GM19468 (cell line): ENCODE data around the gene CYTH1.

Source experiments
- ATAC-seq: cut with Tn5 transposase; IDR thresholded peaks from one replicate; pipeline ENCODE4 v1.9.1; 2021; ENCODE audit warnings: mild to moderate bottlenecking, moderate library complexity, moderate number of reproducible peaks; ENCODE audit not compliant: unreplicated experiment; ENCODE audit errors: extremely low read depth

The CYTH1 gene, protein sequence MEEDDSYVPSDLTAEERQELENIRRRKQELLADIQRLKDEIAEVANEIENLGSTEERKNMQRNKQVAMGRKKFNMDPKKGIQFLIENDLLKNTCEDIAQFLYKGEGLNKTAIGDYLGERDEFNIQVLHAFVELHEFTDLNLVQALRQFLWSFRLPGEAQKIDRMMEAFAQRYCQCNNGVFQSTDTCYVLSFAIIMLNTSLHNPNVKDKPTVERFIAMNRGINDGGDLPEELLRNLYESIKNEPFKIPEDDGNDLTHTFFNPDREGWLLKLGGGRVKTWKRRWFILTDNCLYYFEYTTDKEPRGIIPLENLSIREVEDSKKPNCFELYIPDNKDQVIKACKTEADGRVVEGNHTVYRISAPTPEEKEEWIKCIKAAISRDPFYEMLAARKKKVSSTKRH

DNA sequence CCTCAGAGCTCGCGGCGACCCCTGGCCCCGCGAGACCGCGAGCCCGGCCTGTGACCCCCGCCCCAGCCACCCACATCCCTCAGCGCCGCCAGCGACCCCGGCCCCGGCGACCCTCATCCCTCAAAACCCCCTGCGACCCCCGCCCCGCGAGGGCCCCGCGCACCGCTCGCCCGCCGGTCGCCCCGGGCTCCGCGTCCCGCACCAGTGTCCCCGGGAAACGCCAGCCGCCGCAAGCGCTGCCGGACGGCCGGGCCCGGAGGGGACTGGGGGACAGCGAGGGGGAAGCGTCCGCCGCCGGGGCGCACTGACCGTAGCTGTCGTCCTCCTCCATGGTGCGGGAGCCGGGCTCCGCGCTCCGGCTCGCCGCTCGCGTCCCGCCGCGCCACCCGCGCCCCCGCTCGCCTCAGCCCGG lies at the start of gene CYTH1:
TSS of gene CYTH1 (minus strand) at position 381 of the 412 bp plus-strand sequence. CDS start at position 331, 50 bp downstream.
- ATAC-seq, result peak; percentile 2

DNA sequence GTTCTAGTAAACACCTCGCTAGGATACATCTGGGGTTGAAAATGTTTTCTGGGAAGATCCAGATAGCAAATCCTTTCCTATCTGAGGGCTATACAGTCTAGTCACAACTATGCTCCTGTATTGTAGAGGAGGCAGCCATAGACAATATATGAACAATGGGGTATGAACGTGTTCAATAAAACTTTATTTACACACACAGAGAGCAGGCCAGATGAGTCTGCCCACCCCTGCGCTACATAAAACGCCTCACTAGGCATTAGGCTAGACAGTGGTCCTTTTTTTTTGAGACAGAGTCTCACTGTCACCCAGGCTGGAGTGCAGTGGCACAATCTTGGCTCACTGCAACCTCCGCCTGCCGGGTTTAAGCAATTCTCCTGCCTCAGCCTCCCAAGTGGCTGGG lies 47.4 kb upstream of the CYTH1 start:
- ATAC-seq, result no peak

DNA sequence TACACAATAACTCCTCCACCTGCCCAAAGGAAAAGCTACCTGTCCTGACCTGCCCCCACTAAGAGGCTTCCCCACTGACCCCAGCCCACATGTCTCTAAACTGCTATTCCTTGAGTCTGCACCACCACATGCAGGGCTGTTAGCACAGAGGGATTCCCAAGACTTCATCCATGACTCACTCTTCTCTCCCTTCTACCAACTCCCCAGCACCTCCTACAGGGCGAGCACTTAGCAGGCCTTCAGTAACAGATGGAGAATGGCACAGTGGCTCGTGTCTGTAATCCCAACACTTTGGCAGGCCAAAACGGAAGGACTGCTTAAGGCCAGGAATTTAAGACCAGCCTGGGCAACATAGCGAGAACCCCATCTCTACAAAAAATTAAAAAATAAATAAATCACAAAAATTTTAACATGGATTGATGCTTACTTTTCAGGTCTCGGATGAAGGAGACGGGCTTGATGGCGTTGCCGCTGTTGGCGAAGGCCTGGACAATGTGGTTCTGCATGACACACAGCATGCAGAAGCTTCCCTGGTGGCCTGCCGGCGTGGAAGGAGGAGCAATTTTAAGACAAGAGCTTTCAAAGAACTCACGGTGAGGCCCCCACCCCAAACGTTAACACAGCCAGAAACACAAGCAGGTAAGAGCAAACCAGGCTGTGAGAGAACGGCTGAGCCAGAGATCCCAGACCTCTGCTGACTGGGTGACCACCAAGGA lies 46.6 kb upstream of the CYTH1 start:
- ATAC-seq, result no peak

DNA sequence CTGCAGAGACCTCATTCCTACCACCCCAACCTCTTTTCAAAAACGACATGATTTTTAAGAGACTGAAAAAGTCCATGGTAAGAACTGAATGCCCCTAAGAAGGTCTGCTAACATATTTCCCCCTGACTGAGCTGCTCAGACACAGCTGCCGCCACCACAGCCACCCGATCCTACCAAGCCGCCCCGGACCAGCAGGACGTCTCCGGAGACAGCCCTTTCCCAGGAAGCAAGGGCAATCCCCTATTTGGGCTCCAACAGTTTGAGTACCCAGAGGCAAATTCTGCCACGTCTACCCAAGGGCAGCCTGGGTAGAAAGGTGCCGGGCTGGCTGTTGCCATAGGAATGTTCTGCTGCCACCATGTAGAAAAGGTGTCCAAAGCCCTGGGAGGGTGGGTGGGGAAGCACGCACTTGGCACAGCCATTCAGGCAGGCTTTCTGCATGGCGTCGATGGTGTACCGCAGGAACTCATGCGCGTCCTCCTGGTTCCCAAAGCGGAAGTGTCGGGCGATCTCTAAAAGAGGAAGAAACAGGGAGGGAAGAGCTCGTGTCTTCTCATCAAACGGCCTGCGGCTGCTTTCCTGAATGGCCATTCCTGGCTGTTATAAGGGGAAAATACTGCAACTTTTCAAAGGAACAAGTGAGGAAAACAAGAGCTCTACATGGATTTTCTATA lies 44.9 kb upstream of the CYTH1 start:
- ATAC-seq, result no peak

DNA sequence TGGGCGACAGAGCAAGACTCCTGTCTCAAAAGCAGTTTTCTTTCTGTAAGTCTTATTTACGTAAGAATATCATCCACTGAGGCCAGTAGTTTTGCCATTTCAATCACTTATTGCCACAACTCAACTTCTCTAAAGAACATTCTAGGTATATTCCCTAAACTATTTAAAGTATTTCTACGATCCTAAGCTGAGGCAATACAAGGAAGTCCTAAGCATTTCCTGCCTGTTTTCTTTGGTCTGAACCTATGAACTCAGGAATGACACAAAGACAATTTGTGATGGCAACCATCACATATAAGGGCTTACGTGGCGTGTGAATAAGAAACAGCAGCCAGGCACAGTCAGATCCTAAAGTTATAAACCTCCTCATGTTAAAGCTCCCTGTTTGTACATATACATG lies 44.3 kb upstream of the CYTH1 start:
- no peak for ATAC-seq

DNA sequence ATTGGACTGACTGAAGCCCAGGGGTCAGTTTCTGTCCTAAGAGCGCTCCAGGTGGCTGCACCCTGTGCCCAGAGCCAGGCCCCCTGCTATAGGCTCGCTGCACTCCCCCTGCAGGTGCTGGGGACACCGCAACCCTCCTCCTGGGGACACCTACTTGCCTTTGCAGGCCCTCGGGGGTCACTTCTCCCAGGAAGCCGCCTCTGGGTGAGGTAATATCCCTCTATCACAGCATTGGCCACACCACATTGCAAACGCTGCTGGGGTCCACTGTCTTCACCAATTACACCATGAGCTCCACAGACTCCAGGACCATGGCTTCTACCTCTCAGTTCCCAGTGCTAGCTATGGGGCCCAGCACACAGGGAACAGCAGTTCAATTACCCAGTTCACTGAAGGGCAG lies 43.6 kb upstream of the CYTH1 start:
- no peak for ATAC-seq

DNA sequence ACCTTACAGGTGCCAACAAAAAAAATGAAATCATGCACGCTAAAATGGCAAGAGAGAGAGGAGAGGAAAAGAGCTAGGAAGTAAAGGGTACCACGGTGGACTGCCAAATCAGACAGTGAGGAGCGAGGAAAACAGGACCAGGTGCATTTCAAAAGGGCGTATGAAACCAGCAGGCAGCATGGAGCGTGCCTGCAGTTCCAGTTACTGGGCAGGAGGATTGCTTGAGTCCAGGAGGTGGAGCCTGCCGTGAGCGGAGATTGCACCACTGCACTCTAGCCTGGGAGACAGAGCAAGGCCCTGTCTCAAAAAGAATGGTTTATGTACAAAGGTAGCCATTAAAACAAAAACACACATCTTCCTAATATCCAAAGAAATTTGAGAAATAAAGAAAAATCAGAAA lies 42.2 kb upstream of the CYTH1 start:
- no peak for ATAC-seq

DNA sequence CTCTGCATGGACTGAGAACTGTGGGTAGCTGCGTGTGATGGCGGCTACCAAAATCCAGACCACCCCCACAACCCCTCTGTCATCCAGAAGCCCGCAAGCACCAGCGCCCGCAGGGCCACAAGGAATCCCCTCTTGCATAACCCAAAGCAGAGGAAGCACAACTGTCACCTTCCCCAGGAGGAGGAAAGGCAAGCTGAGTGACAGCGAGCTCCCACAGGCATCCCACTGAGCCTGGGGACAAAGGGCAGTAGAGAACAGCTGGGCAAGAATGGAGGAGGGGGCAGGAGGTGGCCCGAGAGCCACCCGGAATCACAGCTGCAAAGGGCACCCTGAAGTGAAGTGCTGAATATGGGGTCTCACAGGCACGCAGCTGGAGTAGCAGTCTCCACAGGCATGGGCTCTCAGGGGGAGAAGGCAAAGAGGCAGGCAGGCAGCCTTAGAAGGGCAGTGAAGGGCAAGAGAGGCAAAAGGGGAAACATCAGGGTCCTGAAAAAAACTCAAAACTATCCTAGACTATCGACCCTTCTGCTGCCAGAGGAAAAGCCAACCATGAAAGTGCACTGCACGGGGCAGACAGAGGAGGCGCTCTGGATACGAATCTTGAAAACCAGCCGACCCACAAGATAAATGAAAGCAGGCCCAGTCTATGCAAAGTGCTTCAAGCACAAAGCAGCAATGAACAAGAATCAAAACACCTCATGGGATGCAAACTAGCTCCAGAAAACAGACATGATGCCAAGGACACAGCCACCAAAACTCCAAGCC lies 41.4 kb upstream of the CYTH1 start:
- ATAC-seq, result no peak

DNA sequence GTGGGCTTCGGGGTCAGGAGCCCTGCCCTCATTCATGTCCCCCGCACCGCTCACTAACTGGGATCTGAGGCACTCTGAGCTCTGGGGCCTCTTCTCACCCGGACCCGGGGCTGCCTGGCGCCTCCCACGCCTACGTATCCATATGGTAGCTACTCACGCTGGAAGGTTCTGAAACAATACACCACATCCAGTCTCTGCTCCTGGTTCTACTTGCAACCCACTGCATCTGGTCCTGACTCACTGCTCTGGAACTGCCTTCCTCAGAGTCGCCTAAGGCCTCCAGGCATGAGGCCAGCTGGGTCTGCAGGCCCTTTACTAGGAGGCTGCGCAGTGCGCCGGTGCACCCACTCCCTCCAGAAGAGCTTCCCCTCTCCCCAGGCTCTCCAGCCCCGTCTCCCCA lies 40.5 kb upstream of the CYTH1 start:
- no peak for ATAC-seq

DNA sequence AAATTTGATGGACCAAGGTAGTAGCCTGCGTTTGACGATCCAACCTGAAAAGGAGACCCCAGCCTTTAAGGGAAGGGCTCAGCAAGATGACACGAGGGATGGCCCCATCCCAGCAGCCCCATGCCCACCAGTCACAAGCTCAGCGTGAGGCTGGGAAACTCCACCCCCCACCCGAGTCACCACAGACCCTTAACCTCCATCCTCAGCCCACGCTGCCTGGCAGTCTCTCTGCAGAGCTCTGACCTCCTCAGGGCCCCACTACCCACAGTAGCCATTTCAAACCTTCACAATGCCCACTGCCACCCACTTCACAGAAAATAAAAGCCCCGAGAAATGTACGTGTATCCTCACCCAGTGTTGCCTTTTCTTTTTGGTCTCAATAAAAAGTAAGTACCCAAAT lies 39.9 kb upstream of the CYTH1 start:
- no peak for ATAC-seq

DNA sequence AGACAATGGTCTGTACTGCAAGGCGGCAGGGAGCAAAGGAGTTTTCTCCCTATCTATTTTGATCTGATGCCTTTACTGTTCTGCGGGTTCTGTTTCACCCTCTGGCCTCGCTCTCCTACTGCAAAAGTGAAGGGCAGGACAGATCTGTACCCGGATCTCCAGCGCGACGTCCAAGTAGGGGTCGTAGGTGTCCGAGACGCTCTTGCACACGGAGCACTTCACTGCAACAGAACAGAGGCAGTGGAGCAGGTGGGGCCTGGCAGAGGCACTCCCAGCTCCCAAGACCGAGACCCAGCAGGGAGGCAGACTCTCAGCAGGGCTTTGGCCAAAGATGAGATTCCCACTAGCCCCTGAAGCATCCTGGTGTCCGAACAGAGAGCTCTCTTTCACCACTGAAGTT lies 38.8 kb upstream of the CYTH1 start:
- no peak for ATAC-seq

DNA sequence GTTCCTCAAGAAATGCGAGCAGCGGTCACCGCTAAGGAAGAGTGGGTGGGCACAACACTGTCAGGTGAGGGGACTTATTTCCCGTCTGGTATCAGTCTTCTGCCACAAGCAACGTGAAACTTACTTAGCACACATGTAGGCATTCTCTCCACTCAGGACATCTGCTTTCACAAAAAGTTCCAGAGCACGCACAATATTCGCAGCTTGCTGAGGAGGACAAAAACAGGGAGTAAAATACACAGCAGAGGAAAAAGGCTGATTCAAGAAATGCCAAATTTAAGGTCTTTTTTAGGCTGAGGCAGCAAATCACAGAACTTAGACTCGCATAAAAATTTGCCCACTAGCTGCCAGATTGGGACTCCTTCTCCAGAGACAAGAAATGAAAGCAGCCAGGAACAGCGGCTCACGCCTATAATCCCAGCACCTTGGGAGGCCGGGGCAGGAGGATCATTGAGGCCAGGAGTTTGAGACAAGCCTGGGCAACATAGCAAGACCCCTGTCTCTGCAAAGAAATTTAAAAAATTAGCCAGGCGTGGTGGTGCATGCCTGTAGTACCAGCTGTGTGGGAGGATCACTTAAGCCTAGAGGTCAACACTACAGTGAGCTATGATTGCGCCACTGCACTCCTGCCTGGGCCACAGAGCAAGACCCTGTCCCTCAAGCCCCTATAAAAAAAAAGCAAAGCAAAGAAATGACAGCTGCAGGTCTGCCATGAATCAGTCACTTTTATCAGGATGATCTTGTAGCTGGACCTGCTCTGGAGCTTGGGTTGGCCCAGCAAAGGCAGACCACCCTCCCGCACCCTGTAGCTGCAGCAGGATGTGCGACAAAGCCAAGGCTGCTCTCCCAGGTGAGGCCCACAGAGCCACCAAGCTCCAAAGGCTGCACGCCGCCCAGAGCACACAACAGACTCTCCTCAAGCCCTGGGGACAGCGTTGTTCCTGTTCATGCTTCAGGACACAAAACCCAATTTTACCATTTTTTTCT lies 38.0 kb upstream of the CYTH1 start:
- ATAC-seq, result no peak

DNA sequence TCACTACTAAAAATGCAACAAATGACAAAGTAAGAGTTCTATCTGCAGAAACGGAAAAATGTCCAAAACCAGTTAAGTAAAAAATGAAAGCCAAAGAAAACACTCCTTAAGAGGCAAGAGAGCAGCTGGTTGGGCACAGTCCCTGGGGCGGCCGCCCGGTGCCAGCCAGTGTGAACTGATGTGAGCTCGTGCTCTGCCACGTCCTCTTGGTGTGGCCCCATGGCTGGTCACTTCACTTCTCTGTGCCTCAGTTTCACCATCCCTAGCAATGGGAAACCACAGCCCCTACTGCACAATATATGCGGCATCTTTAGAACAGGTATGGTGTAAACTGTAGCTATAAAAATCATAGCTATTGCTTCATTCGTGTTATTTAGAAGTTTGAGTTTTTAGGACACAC lies 37.3 kb upstream of the CYTH1 start:
- ATAC-seq, result no peak

DNA sequence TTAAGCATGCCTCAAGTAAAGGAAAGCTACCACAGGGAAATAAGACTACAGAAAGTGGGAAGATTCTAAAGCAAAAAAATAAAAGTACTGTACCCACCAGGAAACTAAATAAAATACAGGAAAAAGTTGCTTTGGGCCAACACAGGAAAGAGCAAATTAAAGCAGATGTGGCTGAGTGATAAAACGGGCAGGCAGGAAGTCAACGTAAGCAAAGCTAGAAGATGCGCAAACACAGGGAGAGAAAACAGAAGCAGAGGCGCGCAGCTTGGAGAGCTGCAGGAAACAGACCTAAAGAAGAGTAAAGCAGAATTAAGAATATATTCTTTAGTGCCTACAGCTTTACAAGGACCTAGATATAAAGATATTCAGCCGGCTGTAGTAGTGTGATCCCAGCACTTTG lies 36.9 kb upstream of the CYTH1 start:
- ATAC-seq, result no peak

DNA sequence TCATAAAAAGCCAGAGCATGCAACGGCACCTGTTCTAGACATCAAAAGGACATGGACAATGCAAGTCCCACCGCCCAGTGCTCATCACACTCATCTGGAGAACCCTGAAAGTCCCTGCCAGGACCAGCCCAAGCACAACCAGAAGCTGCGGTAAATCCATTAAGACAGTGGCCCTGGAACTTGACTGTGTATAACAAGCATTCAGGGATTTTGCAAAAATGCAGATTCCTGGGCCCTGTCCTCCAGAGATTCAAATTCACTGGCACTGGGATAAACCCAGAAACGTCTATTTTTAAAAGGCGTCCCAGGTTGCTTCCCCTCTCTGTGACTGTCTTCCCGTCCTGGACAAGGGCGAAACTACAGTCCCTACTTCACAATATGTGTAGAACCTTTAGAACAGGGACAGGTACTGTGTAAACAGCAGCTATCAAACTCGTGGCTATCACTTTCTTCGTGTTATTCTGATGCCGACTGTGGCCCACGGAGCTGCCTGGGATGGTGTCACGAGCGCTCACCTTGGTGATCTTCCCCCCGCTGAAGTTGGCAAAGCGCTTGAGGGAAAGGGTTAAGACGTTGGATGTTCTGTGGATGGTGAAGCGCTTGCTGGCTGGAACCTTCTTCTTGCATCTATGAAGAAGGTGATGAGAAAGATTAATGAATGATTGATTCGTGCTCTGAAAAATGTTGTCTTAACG lies 36.2 kb upstream of the CYTH1 start:
- ATAC-seq, result no peak

DNA sequence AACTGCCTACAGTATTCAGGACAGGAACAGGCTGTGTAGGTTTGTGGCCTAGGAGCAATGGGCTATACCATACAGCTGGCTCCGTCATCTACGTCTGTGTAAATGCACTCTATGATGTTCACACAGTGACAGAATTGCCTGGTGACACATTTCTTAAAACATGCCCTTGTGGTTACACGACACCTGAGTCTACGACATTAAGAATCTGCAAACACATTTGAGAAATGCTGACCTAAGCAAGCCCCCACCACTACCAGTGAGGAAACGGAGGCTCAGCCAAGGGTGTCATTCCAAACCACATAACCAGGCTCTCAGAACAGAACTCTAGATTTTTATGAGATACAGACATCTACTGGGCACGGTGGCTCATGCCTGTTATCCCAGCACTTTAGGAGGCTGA lies 35.0 kb upstream of the CYTH1 start:
- no peak for ATAC-seq

DNA sequence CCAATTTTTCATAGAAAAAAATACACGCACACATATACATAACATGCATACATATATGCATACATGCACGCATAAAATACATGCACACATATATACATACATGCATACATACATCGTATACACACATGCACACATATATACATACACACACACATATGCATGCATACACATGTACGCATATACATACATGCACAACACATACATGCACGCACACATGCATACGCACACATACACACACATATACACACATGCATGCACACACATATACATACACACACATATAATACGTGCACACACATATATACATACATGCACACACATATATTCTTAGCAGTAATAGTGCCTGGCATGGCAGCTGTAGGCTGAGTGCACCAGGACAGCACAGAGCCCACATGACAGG lies 33.6 kb upstream of the CYTH1 start:
- no peak for ATAC-seq

DNA sequence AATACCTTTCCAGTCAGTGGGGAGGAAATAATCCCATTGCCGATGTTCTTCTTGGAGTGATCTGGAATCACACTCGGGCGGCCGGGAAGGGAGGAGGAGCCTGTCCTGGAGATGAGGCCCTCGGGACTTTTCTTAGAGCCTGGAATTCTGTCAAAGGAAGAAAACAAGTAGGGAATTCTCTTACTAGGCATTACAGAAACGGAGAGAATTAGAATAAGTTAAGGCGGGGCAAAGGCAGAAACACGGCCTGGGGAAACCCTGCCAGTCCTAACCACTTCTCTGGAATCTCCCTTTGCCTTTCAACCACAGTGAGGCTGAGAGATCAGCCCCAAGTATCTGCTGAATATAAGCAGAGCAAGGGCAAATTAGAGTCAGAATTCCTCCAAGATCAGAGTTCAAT lies 30.8 kb upstream of the CYTH1 start:
- no peak for ATAC-seq

DNA sequence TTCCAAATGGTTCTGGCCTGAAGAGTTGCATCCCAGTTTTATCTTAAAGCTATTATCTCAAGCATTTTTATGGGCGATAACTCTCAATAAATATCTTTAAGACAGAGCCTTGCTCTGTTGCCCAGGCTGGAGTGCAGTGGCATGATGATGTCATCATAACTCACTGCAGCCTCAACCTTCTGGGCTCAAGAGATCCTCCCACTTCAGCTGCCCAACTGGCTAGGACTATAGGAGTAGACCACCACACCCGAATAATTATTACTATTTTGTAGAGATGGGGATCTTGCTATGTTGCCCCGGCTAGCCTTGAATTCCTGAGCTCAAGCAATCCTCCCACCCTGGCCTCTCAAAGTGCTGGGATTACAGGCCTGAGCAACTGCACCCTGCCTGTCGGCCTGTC lies 26.1 kb upstream of the CYTH1 start:
- ATAC-seq, result no peak
